Smooth muscle cell (in vitro differentiated cells): ENCODE measurements around the gene KRTAP2-2. TPM values are rescaled to one million over a fixed set of nuclear protein-coding genes. Genes with fewer than 3 reads are reported as not detected.
"Not testable (repeated sequence)": the region's sequence is repeated elsewhere in the genome, so short reads cannot be mapped to it uniquely, and the experiment has no call there.

ENCODE experiments used
- DNase-seq: peaks from one replicate; lab custom pipeline; 2025; ENCODE audit not compliant: unreplicated experiment; lab: John Stamatoyannopoulos, UW
- H2AFZ ChIP-seq: fragments of 200-600 bp; sonication (generic); 2 replicates; pipeline ENCODE4 v1.6.0; 2016; ENCODE audit warnings: antibody characterized with exemption, low read depth, mild to moderate bottlenecking
- H3F3A ChIP-seq: fragments of 200-600 bp; sonication (generic); 2 replicates; pipeline ENCODE4 v1.6.0; 2017; ENCODE audit warnings: antibody characterized with exemption, low read depth
- H3K27ac ChIP-seq: fragments of 200-600 bp; sonication (generic); 2 replicates; pipeline ENCODE4 v1.5.1; 2016; ENCODE audit warnings: low read depth, mild to moderate bottlenecking
- H3K27me3 ChIP-seq: fragments of 200-600 bp; sonication (generic); 2 replicates; pipeline ENCODE4 v1.6.1; 2016; ENCODE audit warnings: low read depth, mild to moderate bottlenecking
- H3K36me3 ChIP-seq: fragments of 200-600 bp; sonication (generic); 2 replicates; pipeline ENCODE4 v1.5.1; 2016; ENCODE audit warnings: low read depth
- H3K4me1 ChIP-seq: fragments of 200-600 bp; sonication (generic); 2 replicates; pipeline ENCODE4 v1.5.1; 2016; ENCODE audit warnings: low read depth
- H3K4me2 ChIP-seq: fragments of 200-600 bp; sonication (generic); 2 replicates; pipeline ENCODE4 v1.6.0; 2016; ENCODE audit warnings: mild to moderate bottlenecking
- H3K4me3 ChIP-seq: fragments of 200-600 bp; sonication (generic); 2 replicates; pipeline ENCODE4 v1.5.1; 2016; ENCODE audit warnings: mild to moderate bottlenecking
- H3K79me2 ChIP-seq: fragments of 200-600 bp; sonication (generic); 2 replicates; pipeline ENCODE4 v1.6.0; 2016; ENCODE audit warnings: low read depth, mild to moderate bottlenecking
- H3K9ac ChIP-seq: fragments of 200-600 bp; sonication (generic); 2 replicates; pipeline ENCODE4 v1.6.0; 2016; ENCODE audit warnings: low read depth
- H3K9me3 ChIP-seq: fragments of 200-600 bp; sonication (generic); replicated peaks from 2 replicates; pipeline ENCODE4 v1.5.1; 2016; ENCODE audit warnings: low read depth
- H4K20me1 ChIP-seq: fragments of 200-600 bp; sonication (generic); 2 replicates; pipeline ENCODE4 v1.6.0; 2016; ENCODE audit warnings: low read depth
- WGBS: methylation state at CpG from one replicate; pipeline ENCODE4 v1.1.7; 2016; ENCODE audit warnings: low lambda C conversion rate; 5-methylcytosine and 5-hydroxymethylcytosine counted together
- polyA plus RNA-seq: library from polyadenylated mRNA; unstranded; fragments of >200 nt; fragmentation: Nextera tagmentation; extraction: Ambion mirVana; gene quantifications from 2 replicates; pipeline ENCODE4 v1.2.1, GENCODE V29; 2016
- total RNA-seq: library from RNA; depleted of rRNA; stranded (reverse); fragments of >200 nt; gene quantifications from 2 replicates; pipeline ENCODE4 v1.2.3, GENCODE V29; 2014
- TF ChIP-seq, protein P1 (sequence below): fragments of 200-600 bp; sonication (generic); IDR thresholded peaks from 2 replicates; pipeline ENCODE4 v1.5.1; 2017; ENCODE audit warnings: borderline replicate concordance, mild to moderate bottlenecking, antibody characterized with exemption; ENCODE audit not compliant: insufficient read depth, poor library complexity, severe bottlenecking

Gene KRTAP2-2
- total and polyA plus RNA-seq, 2 experiments from 2014 or later = not detected

DNA sequence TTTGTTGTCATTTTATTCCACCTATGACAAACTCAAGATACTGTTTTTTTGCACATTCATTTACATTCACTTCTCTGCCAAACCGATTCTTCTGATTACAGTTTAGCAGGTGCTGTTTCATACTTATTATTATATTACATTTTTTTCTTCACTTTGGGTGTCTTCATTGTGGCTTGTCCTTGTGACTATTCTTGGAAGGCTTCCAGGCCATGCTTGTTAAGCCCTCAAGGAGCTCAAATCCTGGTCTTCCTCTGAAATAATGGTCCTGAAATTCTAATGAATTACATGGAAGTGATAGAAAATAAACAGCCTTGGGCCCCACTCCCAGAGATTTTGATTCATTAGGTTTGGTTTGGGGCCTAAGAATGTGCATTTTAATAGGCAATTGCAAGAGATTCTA lies 9.3 kb upstream of the KRTAP2-2 start:
- no peaks in the 10 kb centered on the region for H3K27me3 ChIP-seq
- H2AFZ ChIP-seq = no peak overlapping the region
- no peak overlapping the region for H3K9ac ChIP-seq
- H3K36me3 ChIP-seq = no peaks in the 10 kb centered on the region
- no peaks in the 10 kb centered on the region for H3K9me3 ChIP-seq
- no peaks in the 10 kb centered on the region for H4K20me1 ChIP-seq
- WGBS = 92% methylated on average over 1 of the region's 1 CpG
- H3K79me2 ChIP-seq = no peaks in the 10 kb centered on the region
- TF ChIP-seq, protein P1, sequence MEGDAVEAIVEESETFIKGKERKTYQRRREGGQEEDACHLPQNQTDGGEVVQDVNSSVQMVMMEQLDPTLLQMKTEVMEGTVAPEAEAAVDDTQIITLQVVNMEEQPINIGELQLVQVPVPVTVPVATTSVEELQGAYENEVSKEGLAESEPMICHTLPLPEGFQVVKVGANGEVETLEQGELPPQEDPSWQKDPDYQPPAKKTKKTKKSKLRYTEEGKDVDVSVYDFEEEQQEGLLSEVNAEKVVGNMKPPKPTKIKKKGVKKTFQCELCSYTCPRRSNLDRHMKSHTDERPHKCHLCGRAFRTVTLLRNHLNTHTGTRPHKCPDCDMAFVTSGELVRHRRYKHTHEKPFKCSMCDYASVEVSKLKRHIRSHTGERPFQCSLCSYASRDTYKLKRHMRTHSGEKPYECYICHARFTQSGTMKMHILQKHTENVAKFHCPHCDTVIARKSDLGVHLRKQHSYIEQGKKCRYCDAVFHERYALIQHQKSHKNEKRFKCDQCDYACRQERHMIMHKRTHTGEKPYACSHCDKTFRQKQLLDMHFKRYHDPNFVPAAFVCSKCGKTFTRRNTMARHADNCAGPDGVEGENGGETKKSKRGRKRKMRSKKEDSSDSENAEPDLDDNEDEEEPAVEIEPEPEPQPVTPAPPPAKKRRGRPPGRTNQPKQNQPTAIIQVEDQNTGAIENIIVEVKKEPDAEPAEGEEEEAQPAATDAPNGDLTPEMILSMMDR = no peak
- H3F3A ChIP-seq = peaks cover 3% of the 10 kb centered on the region
- no peak for DNase-seq
- H3K4me1 ChIP-seq = peaks cover 6% of the 10 kb centered on the region
- H3K4me3 ChIP-seq = no peak overlapping the region
- H3K4me2 ChIP-seq = no peak overlapping the region
- H3K27ac ChIP-seq = no peak overlapping the region

DNA sequence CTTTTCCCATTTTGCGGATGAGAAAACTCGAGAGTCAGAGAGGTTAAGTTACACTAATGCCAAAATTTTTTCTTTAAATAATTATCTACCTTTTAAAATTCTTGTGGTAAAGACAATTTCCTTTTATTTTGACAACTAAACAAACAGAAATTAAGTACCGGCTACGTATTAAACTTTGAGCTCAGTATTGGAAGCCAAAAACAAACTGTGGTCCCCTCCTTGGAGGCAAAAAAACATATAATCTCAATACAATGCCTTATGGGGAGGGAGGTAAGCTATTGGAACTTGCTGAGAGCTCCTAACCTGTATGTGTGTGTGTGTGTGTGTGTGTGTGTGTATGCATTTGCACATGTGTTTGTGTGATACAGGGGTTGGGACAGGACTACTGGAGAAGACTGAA lies 8.4 kb upstream of the KRTAP2-2 start:
- H3K4me2 ChIP-seq = no peak overlapping the region
- no peaks in the 10 kb centered on the region for H3K79me2 ChIP-seq
- no peak overlapping the region for H3K9ac ChIP-seq
- TF ChIP-seq, protein P1 = no peak
- peaks cover 6% of the 10 kb centered on the region for H3K4me1 ChIP-seq
- no peaks in the 10 kb centered on the region for H3K27me3 ChIP-seq
- H2AFZ ChIP-seq = no peak overlapping the region
- H3K4me3 ChIP-seq = no peak overlapping the region
- H3F3A ChIP-seq = peaks cover 3% of the 10 kb centered on the region
- DNase-seq = no peak
- H3K36me3 ChIP-seq = no peaks in the 10 kb centered on the region
- no peaks in the 10 kb centered on the region for H3K9me3 ChIP-seq
- no peaks in the 10 kb centered on the region for H4K20me1 ChIP-seq
- H3K27ac ChIP-seq = peak overlapping the region; percentile 89
- whole genome bisulfite sequencing = 83% methylated on average over 4 of the region's 4 CpGs

DNA sequence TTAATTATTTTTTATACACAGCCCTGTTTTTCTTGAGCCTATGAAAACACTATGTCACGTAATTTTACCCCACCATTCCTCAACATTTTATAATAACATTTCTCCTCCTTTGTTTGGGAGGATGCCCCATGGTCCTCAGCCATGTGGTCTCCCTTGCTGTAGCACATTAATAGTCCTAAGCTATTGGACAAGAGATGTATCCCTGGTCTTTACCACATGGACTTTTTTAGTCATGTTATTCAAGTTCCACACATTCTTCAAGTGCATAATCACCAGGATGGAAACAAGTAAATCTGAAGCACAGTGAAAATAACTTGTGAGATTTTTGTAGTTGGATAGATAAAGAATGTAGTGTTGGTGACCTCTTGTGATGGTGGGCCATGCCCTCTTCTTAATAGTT lies 6.9 kb upstream of the KRTAP2-2 start:
- H3K9ac ChIP-seq = peak overlapping the region; percentile 61
- DNase-seq = no peak
- H2AFZ ChIP-seq = no peak overlapping the region

DNA sequence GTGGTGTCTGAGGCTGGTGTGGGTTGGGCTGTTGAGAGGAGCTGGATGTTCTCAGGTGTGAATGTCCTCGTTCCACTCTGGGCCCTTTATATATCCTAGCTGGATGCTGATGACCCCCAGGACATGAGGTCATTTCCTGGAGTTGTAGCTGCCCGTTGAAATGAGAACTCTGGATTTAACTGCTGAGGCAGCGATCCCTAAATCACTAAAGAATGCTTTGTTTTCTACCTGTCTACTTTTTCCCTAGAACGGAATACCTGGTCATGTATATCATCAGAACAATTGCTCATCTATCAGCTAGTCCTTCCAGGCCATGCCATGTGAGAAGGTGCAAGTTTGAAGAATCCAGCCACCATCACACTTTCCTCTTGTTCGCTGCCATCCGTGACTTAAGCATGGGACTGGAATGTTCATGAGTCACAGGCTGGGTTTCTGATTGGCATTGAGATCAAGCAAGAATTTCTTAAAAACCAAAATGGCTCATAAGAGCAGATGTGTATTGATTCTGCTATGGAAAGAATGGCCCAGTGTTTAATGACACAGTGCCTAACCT lies 5.1 kb upstream of the KRTAP2-2 start, which contains the start of gene KRTAP2-3:
Gene KRTAP2-3, minus strand, starts transcription at position 63 of the 553 bp plus-strand sequence. CDS start 64 bp downstream, outside the sequence.
- H3K4me2 ChIP-seq = peak within 1 kb of the TSS; percentile 60
- no peak within 1 kb of the TSS for H3K4me3 ChIP-seq
- H3K4me1 ChIP-seq = peaks cover 6% of the 10 kb centered on the region
- H3F3A ChIP-seq = peaks cover 3% of the 10 kb centered on the region
- H4K20me1 ChIP-seq = no peaks in the 10 kb centered on the region
- H3K9me3 ChIP-seq = no peaks in the 10 kb centered on the region
- no peak for DNase-seq
- no peak within 1 kb of the TSS for H2AFZ ChIP-seq
- peak within 1 kb of the TSS; percentile 61 for H3K9ac ChIP-seq
- no peaks in the 10 kb centered on the region for H3K36me3 ChIP-seq
- H3K27ac ChIP-seq = peak within 1 kb of the TSS; percentile 89
- no peaks in the 10 kb centered on the region for H3K79me2 ChIP-seq
- TF ChIP-seq, protein P1 = no peak
- H3K27me3 ChIP-seq = no peaks in the 10 kb centered on the region
- WGBS = 30% methylated on average over 6 of the region's 6 CpGs

More for the DNA sequence above, 6.9 kb upstream of the KRTAP2-2 start:
- WGBS = 72% methylated on average over 1 of the region's 1 CpG
- Histone ChIP-seq H3K36me3 (no peaks in the 10 kb centered on the region), H3K4me1 (peaks cover 6% of the 10 kb centered on the region), H3K4me2 (no peak overlapping the region), H4K20me1 (no peaks in the 10 kb centered on the region), H3K27ac (peak overlapping the region; percentile 89), H3K4me3 (no peak overlapping the region), H3K79me2 (no peaks in the 10 kb centered on the region), H3F3A (peaks cover 3% of the 10 kb centered on the region), H3K27me3 (no peaks in the 10 kb centered on the region), H3K9me3 (no peaks in the 10 kb centered on the region)
- TF ChIP-seq, protein P1 = no peak

DNA sequence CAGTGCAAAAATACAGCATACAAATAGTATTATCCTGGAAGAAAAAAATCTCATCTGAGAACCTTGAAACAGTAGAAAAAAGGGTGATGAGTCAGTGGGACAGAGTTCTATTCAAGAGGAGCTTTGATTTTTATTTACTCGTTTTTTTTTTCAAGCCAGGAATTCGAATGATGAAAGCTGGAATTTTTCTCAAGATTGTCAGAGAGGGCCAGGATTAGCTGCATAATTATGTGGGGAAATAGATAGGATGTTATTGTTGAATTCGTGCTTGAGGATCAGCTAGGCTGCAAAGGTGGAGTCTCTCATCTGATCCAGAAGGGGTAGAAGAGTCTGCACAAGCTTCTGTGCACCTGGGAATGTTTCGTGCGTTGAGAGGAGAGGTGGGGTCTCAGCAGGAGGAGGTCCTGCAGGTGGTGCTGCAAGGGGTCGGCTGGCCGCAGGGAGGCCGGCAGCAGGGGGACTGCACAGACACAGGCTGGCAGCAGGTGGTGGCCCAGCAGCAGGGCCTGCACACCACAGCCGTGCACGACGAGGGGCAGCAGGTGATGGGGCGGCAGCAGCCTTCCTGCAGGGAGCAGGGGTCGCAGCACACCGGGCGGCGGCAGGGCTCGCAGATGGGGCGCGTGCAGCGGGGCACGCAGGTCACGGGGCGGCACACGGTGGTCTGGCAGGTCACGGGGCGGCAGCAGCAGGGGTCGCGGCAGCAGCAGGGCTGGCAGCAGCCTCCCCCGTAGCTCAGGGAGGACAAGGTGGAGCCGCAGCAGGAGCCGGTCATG lies 4.4 kb upstream of the KRTAP2-2 start:
- not testable (repeated sequence) for H3K27me3 ChIP-seq, H3K9me3 ChIP-seq, DNase-seq, H4K20me1 ChIP-seq, H2AFZ ChIP-seq, H3K4me3 ChIP-seq, H3F3A ChIP-seq, H3K9ac ChIP-seq, H3K4me1 ChIP-seq, H3K79me2 ChIP-seq, H3K36me3 ChIP-seq
- WGBS = 53% methylated on average over 11 of the region's 31 CpGs
- Histone ChIP-seq H3K27ac (peak overlapping the region; percentile 89), H3K4me2 (peak overlapping the region; percentile 60)
